C4-2B (cell line): ENCODE data around the gene APOE.

Experiments
- H3K27ac ChIP-seq: fragments of 450-650 bp; 2 replicates; pipeline ENCODE4 v1.5.1; 2017
- ZFX ChIP-seq: fragments of 450-650 bp; IDR thresholded peaks from 2 replicates; pipeline ENCODE4 v1.6.1; 2017
- TF ChIP-seq, protein P1 (sequence below): fragments of 450-650 bp; conservative IDR thresholded peaks from 2 replicates; pipeline ENCODE4 v1.5.1; 2017; ENCODE audit warnings: mild to moderate bottlenecking

The APOE gene

DNA sequence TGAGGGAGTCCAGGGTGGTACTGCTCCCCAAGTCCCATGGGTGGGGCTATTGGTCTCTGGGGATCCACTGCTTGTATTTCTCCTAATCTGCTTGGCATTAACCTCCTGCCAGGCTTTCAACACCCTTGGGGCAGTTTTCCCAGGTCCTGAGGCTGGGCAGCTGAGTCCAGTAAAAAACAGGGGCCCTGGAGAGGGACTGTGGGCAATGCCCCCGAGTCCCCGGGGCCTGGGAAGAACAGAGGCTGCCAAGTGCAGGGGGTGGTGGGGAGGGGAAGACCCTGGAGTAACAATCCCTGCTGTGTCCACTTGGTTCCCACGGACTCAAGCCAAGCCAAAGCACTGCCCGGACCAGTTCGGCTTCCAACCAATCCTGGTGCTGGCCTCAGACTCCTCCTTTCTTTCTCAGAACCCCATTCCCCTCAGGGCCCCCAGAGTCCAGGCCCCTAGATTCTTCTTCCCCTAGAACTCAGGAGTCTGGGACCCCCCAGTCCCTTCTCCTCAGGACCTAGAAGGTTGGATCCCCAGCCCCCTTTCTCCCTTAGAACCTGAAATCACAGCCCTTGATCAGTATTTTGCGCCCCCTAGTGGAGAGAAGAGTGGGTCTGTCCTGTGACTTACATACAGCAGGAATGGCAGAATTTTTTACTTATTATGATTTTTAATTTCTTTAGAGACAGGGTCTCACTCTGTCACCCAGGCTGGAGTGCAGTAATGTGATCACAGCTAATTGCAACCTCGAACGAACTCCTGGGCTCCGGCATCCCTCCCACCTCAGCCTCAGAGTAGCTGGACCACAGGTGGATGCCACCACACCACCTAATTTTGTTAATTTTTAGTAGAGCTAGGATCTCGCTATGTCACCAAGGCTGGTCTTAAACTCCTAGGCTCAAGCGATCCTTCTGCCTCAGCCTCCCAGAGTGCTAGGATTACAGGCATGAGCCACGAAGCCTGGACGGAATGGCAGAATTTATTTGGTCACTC is 45.9 kb downstream of the APOE start:
- no peak for TF ChIP-seq ZFX
- TF ChIP-seq, protein P1, sequence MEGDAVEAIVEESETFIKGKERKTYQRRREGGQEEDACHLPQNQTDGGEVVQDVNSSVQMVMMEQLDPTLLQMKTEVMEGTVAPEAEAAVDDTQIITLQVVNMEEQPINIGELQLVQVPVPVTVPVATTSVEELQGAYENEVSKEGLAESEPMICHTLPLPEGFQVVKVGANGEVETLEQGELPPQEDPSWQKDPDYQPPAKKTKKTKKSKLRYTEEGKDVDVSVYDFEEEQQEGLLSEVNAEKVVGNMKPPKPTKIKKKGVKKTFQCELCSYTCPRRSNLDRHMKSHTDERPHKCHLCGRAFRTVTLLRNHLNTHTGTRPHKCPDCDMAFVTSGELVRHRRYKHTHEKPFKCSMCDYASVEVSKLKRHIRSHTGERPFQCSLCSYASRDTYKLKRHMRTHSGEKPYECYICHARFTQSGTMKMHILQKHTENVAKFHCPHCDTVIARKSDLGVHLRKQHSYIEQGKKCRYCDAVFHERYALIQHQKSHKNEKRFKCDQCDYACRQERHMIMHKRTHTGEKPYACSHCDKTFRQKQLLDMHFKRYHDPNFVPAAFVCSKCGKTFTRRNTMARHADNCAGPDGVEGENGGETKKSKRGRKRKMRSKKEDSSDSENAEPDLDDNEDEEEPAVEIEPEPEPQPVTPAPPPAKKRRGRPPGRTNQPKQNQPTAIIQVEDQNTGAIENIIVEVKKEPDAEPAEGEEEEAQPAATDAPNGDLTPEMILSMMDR: peak; percentile 81

DNA sequence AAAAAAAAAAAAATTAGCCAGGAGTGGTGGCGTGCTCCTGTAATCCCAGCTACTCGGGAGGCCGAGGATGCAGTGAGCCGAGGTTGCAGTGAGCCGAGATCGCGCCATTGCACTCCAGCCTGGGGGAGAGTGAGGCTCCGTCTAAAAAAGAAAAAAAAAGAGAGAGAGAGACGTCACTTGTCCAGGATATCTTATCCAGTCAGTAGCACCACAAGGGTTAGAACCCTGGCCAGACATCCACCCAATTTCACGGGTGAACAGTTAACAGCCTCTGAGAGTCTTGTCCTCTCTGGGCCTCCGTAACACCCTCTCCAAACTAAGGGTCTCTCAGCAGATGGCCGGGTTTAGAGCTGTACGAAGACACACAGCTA is 48.7 kb downstream of the APOE start:
- TF ChIP-seq, protein P1: no peak
- no peak for TF ChIP-seq ZFX
- peak overlapping the region; percentile 96 for H3K27ac ChIP-seq

More for the DNA sequence above, 45.9 kb downstream of the APOE start:
- H3K27ac ChIP-seq: peak overlapping the region; percentile 27

DNA sequence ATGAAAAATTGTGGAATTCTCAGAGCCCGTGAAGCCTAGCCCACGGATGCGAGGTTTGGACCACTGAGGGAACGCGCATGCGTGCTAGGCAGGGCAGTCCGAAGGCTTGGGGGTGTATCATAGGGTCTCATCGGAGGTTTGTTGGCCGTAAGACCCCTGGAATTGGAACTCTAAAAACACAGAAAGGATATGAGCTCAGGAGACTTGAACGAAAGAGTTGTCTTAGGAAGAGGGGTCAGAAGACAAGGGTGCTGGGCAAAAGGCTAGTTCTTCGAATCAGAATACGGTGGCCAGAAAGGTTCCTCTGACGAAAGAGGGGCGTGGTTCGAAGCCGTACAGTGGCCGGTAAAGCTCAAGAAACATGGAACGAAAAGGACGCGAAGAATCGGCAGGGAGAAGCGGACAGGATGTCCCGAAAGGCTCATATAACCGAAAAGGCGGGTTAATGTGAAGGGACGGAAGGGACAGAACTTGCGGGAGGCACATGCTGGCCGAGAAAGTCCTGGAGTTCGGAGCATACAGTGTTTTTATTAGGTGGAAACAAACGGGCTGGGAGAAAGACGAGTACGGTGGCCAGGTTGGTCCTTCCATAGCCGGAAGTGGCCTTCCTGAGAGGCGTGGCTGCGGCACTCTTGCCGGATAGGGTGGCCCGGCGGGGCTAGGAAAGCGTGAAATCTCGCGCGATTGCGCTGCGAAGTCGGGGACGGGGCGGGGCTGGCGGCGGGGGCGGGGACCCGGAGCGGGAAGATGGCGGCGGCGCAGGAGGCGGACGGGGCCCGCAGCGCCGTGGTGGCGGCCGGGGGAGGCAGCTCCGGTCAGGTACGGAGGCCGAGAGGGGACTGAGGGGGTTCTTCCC is 49.3 kb downstream of the APOE start, which contains the start of gene CLPTM1:
TSS of gene CLPTM1 (plus strand) at position 732 of the 856 bp plus-strand sequence. CDS start at position 748, 16 bp downstream.
- peak within 1 kb of the TSS; percentile 96 for H3K27ac ChIP-seq
- TF ChIP-seq, protein P1: no peak
- no peak for TF ChIP-seq ZFX

DNA sequence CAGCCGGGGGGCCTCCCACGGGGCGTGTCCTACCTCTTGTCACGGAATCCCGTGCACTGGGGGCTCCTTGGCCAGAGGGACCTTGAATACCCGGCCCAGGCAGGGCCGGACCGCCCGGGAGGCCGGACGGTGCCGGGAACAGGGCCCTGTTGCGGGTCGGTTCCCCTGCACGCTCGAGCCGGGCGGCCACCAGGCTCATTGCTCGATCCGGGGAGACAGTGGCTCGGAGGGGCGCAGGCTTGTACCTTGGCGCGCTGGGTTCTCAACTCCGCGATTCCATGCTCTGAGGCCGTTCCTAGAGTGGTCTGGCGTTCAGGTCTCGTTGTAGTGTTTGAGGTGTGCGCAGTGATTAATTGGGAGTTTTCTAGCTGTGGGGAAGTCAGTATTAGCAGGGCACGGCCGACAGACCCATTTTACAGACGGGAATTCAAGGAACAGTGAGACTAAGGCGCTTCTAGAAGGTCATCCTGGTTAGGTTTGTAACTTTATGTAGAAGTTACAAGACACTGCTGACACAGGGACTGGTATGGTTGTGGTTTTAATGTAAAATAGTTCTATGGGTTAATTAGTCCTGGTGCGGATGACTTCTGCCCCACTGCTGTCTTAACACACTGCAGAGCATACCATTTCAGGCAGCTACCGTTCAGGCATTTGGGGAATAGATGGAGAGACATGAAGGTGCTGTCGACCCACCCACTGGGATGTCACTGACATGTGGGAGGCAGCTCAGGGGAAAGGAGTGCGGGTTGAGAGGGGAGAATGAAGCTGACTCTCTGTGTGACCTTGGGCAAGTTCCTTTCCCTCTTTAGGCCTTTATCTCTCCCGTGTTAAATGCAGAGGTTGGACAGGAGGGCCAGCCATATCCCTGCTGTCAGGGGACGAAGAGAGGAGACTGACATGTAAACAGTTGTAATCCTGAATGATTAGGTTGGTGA is 50.2 kb downstream of the APOE start:
- TF ChIP-seq, protein P1: no peak
- TF ChIP-seq ZFX: peak; percentile 64; the same call in 1 of the 2 replicates
- peak overlapping the region; percentile 96 for H3K27ac ChIP-seq

DNA sequence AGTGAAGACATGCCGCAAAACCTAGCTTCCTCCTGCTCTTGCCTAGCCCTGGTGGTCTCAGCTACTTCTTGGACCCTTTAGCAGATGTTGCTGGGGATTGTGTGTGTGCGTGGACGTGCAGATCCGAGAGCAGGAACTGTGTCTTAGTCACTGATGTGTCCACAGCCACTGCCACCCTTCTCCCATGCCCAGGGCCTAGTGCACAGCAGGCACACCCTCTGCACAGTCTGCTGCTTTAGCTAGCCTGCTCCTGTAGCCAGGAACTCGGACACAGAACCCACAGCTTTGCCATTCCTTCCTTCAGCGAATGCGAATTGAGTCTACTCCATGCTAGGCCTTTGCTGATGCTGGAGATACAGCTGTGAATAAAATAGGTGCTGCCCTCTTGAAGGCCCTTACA is 51.9 kb downstream of the APOE start:
- no peak overlapping the region for H3K27ac ChIP-seq

DNA sequence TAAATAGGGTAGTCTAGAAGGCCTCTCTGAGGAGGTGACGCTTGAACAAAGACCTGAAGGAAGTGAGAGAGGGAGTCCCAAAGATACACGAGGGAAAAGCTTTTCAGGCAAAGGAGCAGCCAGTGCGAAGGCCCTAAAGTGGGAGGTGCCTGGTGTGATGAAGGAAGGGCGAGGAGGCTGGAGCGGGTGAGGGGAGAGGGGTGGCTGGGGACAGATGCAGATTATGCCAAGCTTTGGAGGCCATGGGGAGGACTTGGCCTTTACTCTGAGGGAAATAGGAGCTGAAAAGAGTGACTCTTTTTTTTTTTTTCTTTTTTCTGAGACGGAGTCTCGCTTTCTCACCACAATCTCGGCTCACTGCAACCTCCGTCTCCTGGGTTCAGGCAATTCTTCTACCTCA is 52.5 kb downstream of the APOE start:
- TF ChIP-seq, protein P1: no peak
- no peak for TF ChIP-seq ZFX
- H3K27ac ChIP-seq: no peak overlapping the region

More for the DNA sequence above, 51.9 kb downstream of the APOE start:
- no peak for TF ChIP-seq ZFX
- TF ChIP-seq, protein P1: no peak
